Neuronal stem cell (in vitro differentiated cells): ENCODE measurements around the gene GINS1.
A peak's percentile ranks its signal among the peaks of the same experiment; 100 is the strongest.

ENCODE experiments used
- DNase-seq: peaks from one replicate; pipeline ENCODE4 v3.0.0-alpha.2; 2013; ENCODE audit warnings: low spot score
- H2AFZ ChIP-seq: one replicate; pipeline ENCODE4 v1.6.1; 2013; ENCODE audit warnings: mild to moderate bottlenecking, low read length, inconsistent platforms
- H2AK5ac ChIP-seq: 2 replicates; pipeline ENCODE4 v1.6.1; 2013; ENCODE audit warnings: low read depth, mild to moderate bottlenecking, inconsistent platforms, low read length, moderate library complexity, mixed read lengths
- H2BK120ac ChIP-seq: 2 replicates; pipeline ENCODE4 v1.6.1; 2013; ENCODE audit warnings: low read depth, mild to moderate bottlenecking, inconsistent platforms, low read length, moderate library complexity, mixed read lengths
- H2BK12ac ChIP-seq: one replicate; pipeline ENCODE4 v1.6.1; 2013; ENCODE audit warnings: low read length, inconsistent platforms
- H2BK15ac ChIP-seq: 2 replicates; pipeline ENCODE4 v1.6.1; 2013; ENCODE audit warnings: mild to moderate bottlenecking, low read length, inconsistent platforms, mixed read lengths
- H2BK5ac ChIP-seq: one replicate; pipeline ENCODE4 v1.6.1; 2013; ENCODE audit warnings: inconsistent platforms, mild to moderate bottlenecking, low read length, moderate library complexity
- H3K14ac ChIP-seq: one replicate; pipeline ENCODE4 v1.6.1; 2013; ENCODE audit warnings: low read length, inconsistent platforms
- H3K18ac ChIP-seq: 2 replicates; pipeline ENCODE4 v1.6.1; 2013; ENCODE audit warnings: low read length, inconsistent platforms
- H3K23ac ChIP-seq: 2 replicates; pipeline ENCODE4 v1.6.1; 2013; ENCODE audit warnings: low read depth, mild to moderate bottlenecking, mixed read lengths, low read length, inconsistent platforms; ENCODE audit not compliant: poor library complexity
- H3K27ac ChIP-seq: replicated peaks from 3 replicates; pipeline ENCODE4 v1.5.1; 2013; ENCODE audit warnings: low read length, inconsistent platforms
- H3K27me3 ChIP-seq, 3 experiments: 2 replicates each; pipeline ENCODE4 v1.6.1; 2013; ENCODE audit warnings: low read length in 3 of 3, mild to moderate bottlenecking in 2 of 3, inconsistent platforms in 1 of 3, low read depth in 1 of 3, mixed read lengths in 1 of 3, moderate library complexity in 1 of 3; ENCODE audit not compliant: control insufficient read depth in 3 of 3, insufficient read depth in 3 of 3
- H3K36me3 ChIP-seq, 2 donors: replicated peaks in 1 of 2; 2 replicates each; pipeline ENCODE4 v1.6.1; 2013; ENCODE audit warnings: low read length in 2 of 2; ENCODE audit not compliant: control insufficient read depth in 2 of 2, insufficient read depth in 2 of 2
- H3K4ac ChIP-seq: 2 replicates; pipeline ENCODE4 v1.6.1; 2013; ENCODE audit warnings: inconsistent platforms, mild to moderate bottlenecking, low read length, moderate library complexity
- H3K4me1 ChIP-seq, 2 donors: 1 replicate in 1 of 2; 2 replicates in 1 of 2; pipeline ENCODE4 v1.6.1; 2013; ENCODE audit warnings: low read length in 2 of 2, low read depth in 1 of 2; ENCODE audit not compliant: control insufficient read depth in 2 of 2, insufficient read depth in 1 of 2
- H3K4me2 ChIP-seq: one replicate; pipeline ENCODE4 v1.6.1; 2013; ENCODE audit warnings: mild to moderate bottlenecking, low read length, inconsistent platforms; ENCODE audit not compliant: insufficient read depth, poor library complexity, severe bottlenecking
- H3K4me3 ChIP-seq, 2 donors: 2 replicates each; pipeline ENCODE4 v1.5.1; 2013; ENCODE audit warnings: low read length in 2 of 2, mild to moderate bottlenecking in 2 of 2, inconsistent platforms in 1 of 2, moderate library complexity in 1 of 2
- H3K79me1 ChIP-seq: one replicate; pipeline ENCODE4 v1.6.1; 2013; ENCODE audit warnings: low read depth, mild to moderate bottlenecking, inconsistent platforms, low read length, moderate library complexity
- H3K9ac ChIP-seq: one replicate; pipeline ENCODE4 v1.6.1; 2013; ENCODE audit warnings: mild to moderate bottlenecking, low read depth, low read length, inconsistent platforms; ENCODE audit not compliant: poor library complexity
- H3K9me3 ChIP-seq, 2 donors: replicated peaks in 1 of 2; 2 replicates each; pipeline versions ENCODE3 to v1.6.1; 2013; ENCODE audit warnings: low read length in 2 of 2, mild to moderate bottlenecking in 2 of 2, inconsistent platforms in 1 of 2, low read depth in 1 of 2, mixed read lengths in 1 of 2, moderate library complexity in 1 of 2; ENCODE audit not compliant: control insufficient read depth in 2 of 2, insufficient read depth in 1 of 2
- H4K8ac ChIP-seq: one replicate; pipeline ENCODE4 v1.6.1; 2013; ENCODE audit warnings: low read depth, mild to moderate bottlenecking, inconsistent platforms, low read length, moderate library complexity
- H4K91ac ChIP-seq: one replicate; pipeline ENCODE4 v1.6.1; 2013; ENCODE audit warnings: low read length, low read depth, mild to moderate bottlenecking, inconsistent platforms; ENCODE audit not compliant: poor library complexity
- WGBS, 2 donors: extraction: QIAGEN DNeasy Blood & Tissue Kit; methylation state at CpG; one replicate each; pipeline ENCODE4 v1.1.7; 2013; ENCODE audit warnings: missing lambda C conversion rate in 2 of 2, mixed read lengths in 1 of 2; ENCODE audit not compliant: insufficient read length in 2 of 2, insufficient replicate concordance in 1 of 2; ENCODE audit errors: extremely low coverage in 2 of 2; 5-methylcytosine and 5-hydroxymethylcytosine counted together

Gene GINS1

GRCh38 chr20:25466846-25467245, 59.4 kb downstream of the GINS1 start:
- Histone ChIP-seq H2AFZ (no peak overlapping the region), H2BK5ac (no peak overlapping the region), H2AK5ac (no peak overlapping the region), H3K18ac (no peak overlapping the region), H3K4me2 (no peak overlapping the region), H2BK120ac (no peak overlapping the region), H3K4me1 (no peaks in the 10 kb centered on the region), H4K8ac (no peak overlapping the region), H2BK15ac (no peak overlapping the region), H3K36me3 (peaks cover 29 to 98% of the 10 kb centered on the region in 2 donors), H3K27me3 (peaks cover 0 to 1% (median 0%) of the 10 kb centered on the region in 3 experiments), H2BK12ac (no peak overlapping the region), H3K27ac (no peak overlapping the region), H3K14ac (no peak overlapping the region), H4K91ac (no peak overlapping the region), H3K9ac (no peak overlapping the region), H3K9me3 (no peaks in the 10 kb centered on the region), H3K79me1 (no peaks in the 10 kb centered on the region), H3K23ac (no peak overlapping the region), H3K4ac (no peak overlapping the region), H3K4me3 (no peak overlapping the region)
- DNase-seq, result no peak
- no CpG with 5 or more reads among the region's 7 CpGs for WGBS, 2 donors

GRCh38 chr20:25467441-25467840, 60.0 kb downstream of the GINS1 start:
- peaks cover 26 to 95% of the 10 kb centered on the region in 2 donors for H3K36me3 ChIP-seq
- no peaks in the 10 kb centered on the region for H3K79me1 ChIP-seq
- no peak overlapping the region for H3K4me2 ChIP-seq
- H3K23ac ChIP-seq, result no peak overlapping the region
- no peak overlapping the region for H3K4ac ChIP-seq
- no peak overlapping the region for H2BK5ac ChIP-seq
- no peak overlapping the region for H2BK120ac ChIP-seq
- no peak overlapping the region for H4K91ac ChIP-seq
- H3K4me1 ChIP-seq, result no peaks in the 10 kb centered on the region
- H3K14ac ChIP-seq, result no peak overlapping the region
- no peak for DNase-seq
- H3K18ac ChIP-seq, result no peak overlapping the region
- no peak overlapping the region for H3K27ac ChIP-seq
- H3K4me3 ChIP-seq, result no peak overlapping the region
- H2AFZ ChIP-seq, result no peak overlapping the region
- H3K9ac ChIP-seq, result no peak overlapping the region
- no peak overlapping the region for H2AK5ac ChIP-seq
- no peak overlapping the region for H2BK12ac ChIP-seq
- no CpG with 5 or more reads among the region's 8 CpGs for WGBS, 2 donors
- no peak overlapping the region for H4K8ac ChIP-seq
- H2BK15ac ChIP-seq, result no peak overlapping the region
- peaks cover 0 to 1% (median 0%) of the 10 kb centered on the region in 3 experiments for H3K27me3 ChIP-seq
- no peaks in the 10 kb centered on the region for H3K9me3 ChIP-seq

GRCh38 chr20:25468126-25469075, 60.9 kb downstream of the GINS1 start:
- Histone ChIP-seq H2BK120ac (no peak overlapping the region), H3K27ac (no peak overlapping the region), H3K4ac (no peak overlapping the region), H3K4me1 (no peaks in the 10 kb centered on the region), H3K18ac (no peak overlapping the region), H3K79me1 (no peaks in the 10 kb centered on the region), H3K36me3 (peaks cover 26 to 94% of the 10 kb centered on the region in 2 donors), H3K4me2 (no peak overlapping the region), H3K14ac (no peak overlapping the region), H2BK5ac (no peak overlapping the region), H4K91ac (no peak overlapping the region), H2AK5ac (no peak overlapping the region), H3K27me3 (peaks cover 0 to 1% (median 0%) of the 10 kb centered on the region in 3 experiments), H3K9me3 (no peaks in the 10 kb centered on the region), H3K9ac (no peak overlapping the region), H2BK12ac (no peak overlapping the region), H2BK15ac (no peak overlapping the region), H3K23ac (no peak overlapping the region), H2AFZ (no peak overlapping the region), H4K8ac (peak overlapping the region; percentile 1), H3K4me3 (no peak overlapping the region)
- DNase-seq, result no peak
- no CpG with 5 or more reads among the region's 18 CpGs for WGBS, 2 donors

- Histone ChIP-seq H3K23ac (no peak overlapping the region), H3K4ac (no peak overlapping the region), H2AFZ (no peak overlapping the region), H4K91ac (no peak overlapping the region), H3K4me1 (no peaks in the 10 kb centered on the region), H3K79me1 (no peaks in the 10 kb centered on the region), H3K4me3 (no peak overlapping the region), H2BK15ac (no peak overlapping the region), H2BK12ac (no peak overlapping the region), H3K9ac (peak overlapping the region; percentile 82), H3K36me3 (peaks cover 25 to 95% of the 10 kb centered on the region in 2 donors), H3K14ac (no peak overlapping the region), H4K8ac (no peak overlapping the region), H3K4me2 (no peak overlapping the region), H2BK5ac (no peak overlapping the region), H2BK120ac (no peak overlapping the region), H3K9me3 (no peaks in the 10 kb centered on the region), H2AK5ac (no peak overlapping the region), H3K27ac (no peak overlapping the region), H3K18ac (no peak overlapping the region), H3K27me3 (peaks cover 0 to 1% (median 0%) of the 10 kb centered on the region in 3 experiments)
- DNase-seq, result no peak
- no CpG with 5 or more reads among the region's 13 CpGs for WGBS, 2 donors
Measured at GRCh38 chr20:25469558-25469957, 62.1 kb downstream of the GINS1 start.
